Lower lobe of right lung (tissue), 2 donors: ENCODE data around the gene ULK1. TPM values are rescaled to one million over a fixed set of nuclear protein-coding genes. Genes with fewer than 3 reads are reported as not detected.
A peak's percentile ranks its signal among the peaks of the same experiment; 100 is the strongest.

Source experiments
- ATAC-seq, 2 donors: fragments of 200-7000 bp; cut with Tn5 transposase; one replicate each; pipeline ENCODE4 v1.9.1; 2020 to 2022; ENCODE audit warnings: mild to moderate bottlenecking in 2 of 2, moderate library complexity in 2 of 2
- DNase-seq: peaks from one replicate; pipeline ENCODE4 v3.0.0-alpha.2; 2020
- H3K27ac ChIP-seq: fragments of 200-600 bp; one replicate; pipeline ENCODE4 v1.8.0; 2022
- H3K27me3 ChIP-seq: fragments of 200-600 bp; one replicate; pipeline ENCODE4 v1.8.0; 2022; ENCODE audit warnings: low read depth
- H3K36me3 ChIP-seq: fragments of 200-600 bp; one replicate; pipeline ENCODE4 v1.8.0; 2022; ENCODE audit warnings: mild to moderate bottlenecking
- H3K4me1 ChIP-seq: fragments of 200-600 bp; one replicate; pipeline ENCODE4 v1.8.0; 2022
- H3K4me3 ChIP-seq: fragments of 200-600 bp; one replicate; pipeline ENCODE4 v1.8.0; 2022; ENCODE audit warnings: mild to moderate bottlenecking
- H3K9me3 ChIP-seq: fragments of 200-600 bp; one replicate; pipeline ENCODE4 v1.8.0; 2022
- intact Hi-C: fragments of 100-400 bp; cut with DNase I; formaldehyde crosslinking; loops from one replicate; pipeline ENCODE4 v1.11.0; 2022
- total RNA-seq: library from RNA; stranded (reverse); fragmentation: NEBNext Ultra II Directional; extraction: Animal tissue kit (Norgen Biotek cat#: 25700); gene quantifications from one replicate; pipeline ENCODE4 v1.2.1, GENCODE V29; 2021
- TF ChIP-seq, protein P1 (sequence below): fragments of 200-600 bp; IDR thresholded peaks from one replicate; pipeline ENCODE4 v1.8.0; 2022; ENCODE audit warnings: antibody characterized with exemption, mild to moderate bottlenecking
- donor health status: DM: no; HTN: yes; CAD: no; lungs with severe emphysema.

Gene ULK1
- total RNA-seq, 1 donor from 2014 or later, result 32.2 TPM

DNA sequence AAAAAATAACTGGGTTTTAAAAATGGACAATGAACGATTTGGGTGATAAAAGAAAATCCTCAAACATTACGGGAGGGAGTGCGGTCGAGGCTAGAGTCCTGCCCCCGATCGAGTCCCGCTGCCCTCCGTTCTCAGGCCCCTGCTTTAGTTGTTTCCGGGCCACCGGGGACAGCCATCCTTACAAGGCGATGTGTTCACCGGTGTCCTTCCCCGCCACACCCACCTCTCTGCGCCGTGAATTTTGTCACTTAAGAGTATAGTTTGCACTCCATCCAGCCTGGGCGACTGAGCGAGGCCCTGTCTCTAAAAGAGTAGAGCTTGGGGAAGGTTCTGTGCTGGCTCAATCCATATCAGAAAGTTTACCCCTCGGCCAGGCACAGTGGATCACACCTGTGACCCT lies 2.9 kb downstream of the ULK1 start:
- H3K27ac ChIP-seq, result peak overlapping the region; percentile 95
- intact Hi-C loops, result no loop called here
- no peak for ATAC-seq
- H3K4me3 ChIP-seq, result peak overlapping the region; percentile 75
- H3K9me3 ChIP-seq, result no peaks in the 10 kb centered on the region
- peaks cover 29% of the 10 kb centered on the region for H3K36me3 ChIP-seq
- TF ChIP-seq, protein P1, sequence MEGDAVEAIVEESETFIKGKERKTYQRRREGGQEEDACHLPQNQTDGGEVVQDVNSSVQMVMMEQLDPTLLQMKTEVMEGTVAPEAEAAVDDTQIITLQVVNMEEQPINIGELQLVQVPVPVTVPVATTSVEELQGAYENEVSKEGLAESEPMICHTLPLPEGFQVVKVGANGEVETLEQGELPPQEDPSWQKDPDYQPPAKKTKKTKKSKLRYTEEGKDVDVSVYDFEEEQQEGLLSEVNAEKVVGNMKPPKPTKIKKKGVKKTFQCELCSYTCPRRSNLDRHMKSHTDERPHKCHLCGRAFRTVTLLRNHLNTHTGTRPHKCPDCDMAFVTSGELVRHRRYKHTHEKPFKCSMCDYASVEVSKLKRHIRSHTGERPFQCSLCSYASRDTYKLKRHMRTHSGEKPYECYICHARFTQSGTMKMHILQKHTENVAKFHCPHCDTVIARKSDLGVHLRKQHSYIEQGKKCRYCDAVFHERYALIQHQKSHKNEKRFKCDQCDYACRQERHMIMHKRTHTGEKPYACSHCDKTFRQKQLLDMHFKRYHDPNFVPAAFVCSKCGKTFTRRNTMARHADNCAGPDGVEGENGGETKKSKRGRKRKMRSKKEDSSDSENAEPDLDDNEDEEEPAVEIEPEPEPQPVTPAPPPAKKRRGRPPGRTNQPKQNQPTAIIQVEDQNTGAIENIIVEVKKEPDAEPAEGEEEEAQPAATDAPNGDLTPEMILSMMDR, result no peak
- no peaks in the 10 kb centered on the region for H3K27me3 ChIP-seq
- DNase-seq, result no peak
- H3K4me1 ChIP-seq, result peaks cover 32% of the 10 kb centered on the region

DNA sequence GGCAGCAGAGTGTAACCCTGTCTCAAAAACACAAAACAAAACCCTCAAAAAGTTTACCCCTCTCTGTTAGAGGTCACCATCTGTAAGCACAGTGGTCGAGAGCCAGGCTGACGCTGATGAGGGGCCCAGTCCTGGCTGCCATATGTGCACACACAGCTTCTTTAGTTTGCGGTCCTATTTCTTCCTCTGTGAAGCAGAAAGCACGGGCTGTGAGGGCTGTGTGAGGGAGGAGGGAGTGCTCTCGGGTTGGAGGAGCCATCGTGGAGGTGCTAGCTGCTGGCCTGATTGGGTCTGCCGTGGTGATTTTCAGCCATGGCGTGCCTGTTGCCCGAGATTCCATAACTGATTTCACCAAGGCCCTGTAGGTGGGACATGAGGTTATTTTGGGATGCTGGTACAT lies 3.5 kb downstream of the ULK1 start:
- ATAC-seq, result no peak
- no peaks in the 10 kb centered on the region for H3K27me3 ChIP-seq
- H3K4me3 ChIP-seq, result no peak overlapping the region
- no peaks in the 10 kb centered on the region for H3K9me3 ChIP-seq
- TF ChIP-seq, protein P1, result no peak
- H3K27ac ChIP-seq, result no peak overlapping the region
- DNase-seq, result no peak
- peaks cover 38% of the 10 kb centered on the region for H3K4me1 ChIP-seq
- intact Hi-C loops, result no loop called here
- H3K36me3 ChIP-seq, result peaks cover 29% of the 10 kb centered on the region

DNA sequence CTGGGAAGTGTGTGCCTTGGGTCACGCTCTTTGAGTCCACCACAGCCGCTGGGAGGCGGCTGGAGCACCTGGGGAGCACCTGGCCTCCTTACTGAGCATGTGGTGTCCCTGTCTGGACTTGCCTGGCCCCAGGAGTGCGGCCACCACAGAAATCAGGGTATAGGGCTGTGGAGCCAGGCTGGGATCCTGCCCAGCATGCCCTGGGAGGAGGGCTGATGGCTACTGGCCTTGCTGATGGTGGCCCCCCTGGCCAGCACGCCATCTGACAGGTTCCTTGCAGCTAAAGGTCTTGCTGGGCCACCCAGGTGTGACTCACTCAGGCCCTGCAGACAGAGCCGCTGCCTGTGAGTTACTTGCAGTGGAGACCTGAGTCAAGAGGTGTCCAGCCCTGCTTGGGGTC lies 6.0 kb downstream of the ULK1 start:
- intact Hi-C loops, result no loop called here

DNA sequence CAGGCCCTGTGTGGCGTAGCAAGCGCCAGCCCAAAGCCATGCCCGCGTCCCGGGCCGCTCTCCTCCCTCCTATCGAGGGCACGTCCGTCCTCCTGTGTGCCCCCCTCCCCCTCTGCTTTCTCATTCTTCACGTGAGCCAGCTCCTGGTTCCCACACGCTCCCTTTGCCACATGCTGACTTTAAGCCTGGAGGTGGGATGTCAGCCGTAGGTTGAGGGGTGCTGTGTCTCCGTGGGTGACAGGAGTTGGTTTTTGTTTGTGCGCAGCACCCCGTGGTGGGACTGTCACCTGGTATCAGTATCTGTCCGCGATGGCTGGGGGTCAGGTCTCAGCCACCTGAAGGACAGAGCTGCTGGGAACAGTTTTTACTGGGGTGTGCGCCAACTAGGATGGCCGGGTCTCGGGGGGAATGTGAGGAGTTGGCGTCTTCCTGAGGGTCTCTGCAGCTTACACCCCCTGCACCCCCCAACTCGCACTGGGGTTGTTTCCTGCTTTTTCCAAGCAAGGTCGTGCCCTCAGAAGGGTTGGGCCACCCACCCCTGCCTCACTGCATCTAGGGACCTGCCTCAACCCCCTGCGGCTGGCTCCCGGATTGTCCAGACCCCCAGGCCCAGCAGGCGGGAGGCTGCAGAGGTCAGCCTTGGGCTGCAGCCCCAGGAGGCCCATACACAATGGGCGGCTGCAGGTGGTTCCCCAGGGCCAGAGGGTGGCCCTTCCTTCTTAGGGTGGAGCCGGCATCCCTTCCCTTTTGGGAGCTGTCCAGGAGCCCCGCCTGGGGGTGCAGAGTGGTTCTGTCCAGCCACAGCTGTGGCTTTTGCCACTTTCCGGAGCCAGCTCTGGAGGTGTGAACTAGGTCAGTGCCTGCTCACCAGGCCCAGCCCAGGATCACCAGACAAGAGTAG lies 7.3 kb downstream of the ULK1 start:
- peak; percentile 59 for DNase-seq
- no peak overlapping the region for H3K4me3 ChIP-seq
- intact Hi-C loops, result no loop called here
- H3K27ac ChIP-seq, result no peak overlapping the region
- no peaks in the 10 kb centered on the region for H3K27me3 ChIP-seq
- no peaks in the 10 kb centered on the region for H3K9me3 ChIP-seq
- peak; percentile 31 to 45 for ATAC-seq
- peaks cover 36% of the 10 kb centered on the region for H3K36me3 ChIP-seq
- TF ChIP-seq, protein P1, result no peak
- peaks cover 30% of the 10 kb centered on the region for H3K4me1 ChIP-seq

More for the DNA sequence above, 6.0 kb downstream of the ULK1 start:
- peak; percentile 35 for DNase-seq
- peaks cover 33% of the 10 kb centered on the region for H3K36me3 ChIP-seq
- H3K27me3 ChIP-seq, result no peaks in the 10 kb centered on the region
- no peak overlapping the region for H3K27ac ChIP-seq
- ATAC-seq, result no peak
- H3K4me3 ChIP-seq, result no peak overlapping the region
- TF ChIP-seq, protein P1, result no peak
- no peaks in the 10 kb centered on the region for H3K9me3 ChIP-seq
- H3K4me1 ChIP-seq, result peaks cover 40% of the 10 kb centered on the region

DNA sequence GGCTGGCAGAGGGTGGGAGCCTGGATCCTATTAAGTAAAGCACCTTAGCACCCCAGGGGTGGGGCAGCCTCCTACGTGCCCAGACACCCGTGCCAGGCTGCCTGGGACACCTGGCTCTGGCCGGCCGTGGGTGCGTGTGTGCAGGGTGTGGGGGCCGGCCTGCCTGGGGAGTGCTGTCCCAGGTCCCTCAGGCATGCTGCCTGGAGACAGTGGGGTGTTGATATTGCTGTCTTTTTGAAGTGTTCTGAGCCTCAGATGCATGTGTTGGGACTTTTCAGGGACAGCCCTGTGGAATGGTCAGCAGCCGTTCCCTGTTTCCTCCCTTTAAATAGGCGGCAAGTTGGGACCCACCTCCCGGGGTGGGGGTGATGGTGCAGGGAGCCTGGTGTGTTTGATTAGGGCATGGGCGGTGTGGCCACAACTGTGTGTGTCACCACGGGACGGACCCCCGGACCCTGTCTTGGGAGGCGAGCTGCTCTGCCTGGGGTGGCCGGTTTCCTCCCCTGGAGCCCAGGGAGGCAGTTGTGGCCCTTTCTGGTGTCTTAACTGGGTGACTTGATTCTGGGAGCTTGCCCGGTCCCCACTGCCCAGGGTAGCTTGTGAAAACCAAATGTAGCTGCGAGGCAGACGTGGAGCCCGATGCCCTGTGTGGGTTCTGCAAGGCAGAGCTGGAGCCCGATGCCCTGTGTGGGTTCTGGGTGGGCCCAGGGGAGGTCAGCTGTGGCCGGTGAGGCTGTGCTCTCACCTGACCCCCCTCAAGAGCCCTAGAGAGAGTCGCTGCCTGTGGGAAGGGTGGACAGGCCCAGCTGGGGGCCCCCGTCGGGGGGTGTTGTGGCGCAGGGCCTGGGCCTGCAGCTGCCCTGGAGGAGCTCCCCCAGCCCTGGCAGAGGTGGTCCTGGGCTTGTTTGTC lies 8.2 kb downstream of the ULK1 start:
- peaks cover 37% of the 10 kb centered on the region for H3K36me3 ChIP-seq
- no peak overlapping the region for H3K27ac ChIP-seq
- TF ChIP-seq, protein P1, result no peak
- DNase-seq (no peak), ATAC-seq (peak in 1 of 2 donors; percentile 35)
- H3K27me3 ChIP-seq, result no peaks in the 10 kb centered on the region
- no peak overlapping the region for H3K4me3 ChIP-seq
- H3K4me1 ChIP-seq, result peaks cover 22% of the 10 kb centered on the region
- intact Hi-C loops, result no loop called here
- no peaks in the 10 kb centered on the region for H3K9me3 ChIP-seq
